Thyroid gland (tissue), 4 donors: Measurements from ENCODE around the gene PAFAH2.

Experiments used
- CTCF ChIP-seq, 6 experiments: fragments of 200-600 bp in 3 of 6; fragments of 450-650 bp in 3 of 6; sonication (generic) in 3 of 6; IDR thresholded peaks; one replicate each; pipeline ENCODE4 v1.5.1; 2016 to 2019; ENCODE audit warnings: antibody characterized with exemption in 6 of 6, mild to moderate bottlenecking in 2 of 6, inconsistent platforms in 1 of 6, moderate library complexity in 1 of 6
- POLR2A ChIP-seq, 2 donors: fragments of 450-650 bp; IDR thresholded peaks; one replicate each; pipeline ENCODE4 v1.6.1; 2017; ENCODE audit warnings: antibody characterized with exemption in 2 of 2, mild to moderate bottlenecking in 2 of 2, moderate library complexity in 1 of 2

GRCh38 chr1:26029054-26029863 lies 31.4 kb upstream of the PAFAH2 start:
- no peak for TF ChIP-seq CTCF (IDR thresholded peaks at IDR 0.05)
- TF ChIP-seq POLR2A (IDR thresholded peaks at IDR 0.05) = no peak
